DND-41 (cell line): ENCODE results near the gene SLC22A4.

ENCODE experiments used
- ATAC-seq: fragments of 200-7000 bp; cut with Tn5 transposase; 3 replicates; pipeline ENCODE4 v1.9.1; 2021; ENCODE audit warnings: low read depth; ENCODE audit not compliant: insufficient read depth
- DNase-seq: peaks from one replicate; pipeline ENCODE4 v3.0.0-alpha.2; 2020
- H2AFZ ChIP-seq: 2 replicates; pipeline ENCODE4 v1.6.0; 2012; ENCODE audit warnings: low read depth, low read length
- H3K27ac ChIP-seq: 2 replicates; pipeline ENCODE4 v1.5.1; 2012; ENCODE audit warnings: low read length, inconsistent platforms
- H3K27me3 ChIP-seq: fragments of 200-600 bp; sonication (generic); 2 replicates; pipeline ENCODE4 v1.6.0; 2012; ENCODE audit warnings: low read length, mild to moderate bottlenecking, inconsistent platforms; ENCODE audit not compliant: insufficient read depth, poor library complexity
- H3K36me3 ChIP-seq: 2 replicates; pipeline ENCODE4 v1.5.1; 2012; ENCODE audit warnings: low read length, inconsistent platforms; ENCODE audit not compliant: insufficient read depth
- H3K4me1 ChIP-seq: 2 replicates; pipeline ENCODE4 v1.5.1; 2012; ENCODE audit warnings: mild to moderate bottlenecking, low read length; ENCODE audit not compliant: insufficient read depth
- H3K4me2 ChIP-seq: 2 replicates; pipeline ENCODE4 v1.6.0; 2012; ENCODE audit warnings: mild to moderate bottlenecking, moderate library complexity, low read length, inconsistent platforms; ENCODE audit not compliant: insufficient read depth
- H3K4me3 ChIP-seq, 2 experiments: fragments of 200-600 bp in 1 of 2; shearing (Covaris generic) in 1 of 2; 2 replicates each; pipeline ENCODE4 v1.5.1; 2012 to 2016; ENCODE audit warnings: inconsistent platforms in 2 of 2, low read length in 2 of 2, mild to moderate bottlenecking in 2 of 2, low read depth in 1 of 2, moderate library complexity in 1 of 2
- H3K79me2 ChIP-seq: 2 replicates; pipeline ENCODE4 v1.6.0; 2012; ENCODE audit warnings: low read length, inconsistent platforms; ENCODE audit not compliant: insufficient read depth
- H3K9ac ChIP-seq: 2 replicates; pipeline ENCODE4 v1.6.0; 2012; ENCODE audit warnings: low read depth, mild to moderate bottlenecking, inconsistent platforms, low read length, moderate library complexity
- H3K9me3 ChIP-seq: 2 replicates; pipeline ENCODE4 v1.5.1; 2012; ENCODE audit warnings: low read length, moderate library complexity, mild to moderate bottlenecking, inconsistent platforms; ENCODE audit not compliant: insufficient read depth, severe bottlenecking
- H4K20me1 ChIP-seq: 2 replicates; pipeline ENCODE4 v1.6.0; 2012; ENCODE audit warnings: low read length; ENCODE audit not compliant: insufficient read depth
- EZH2 ChIP-seq: IDR thresholded peaks from 3 replicates; pipeline ENCODE4 v1.6.1; 2012; ENCODE audit warnings: borderline replicate concordance, low read depth, mild to moderate bottlenecking, moderate library complexity, low read length, inconsistent platforms; ENCODE audit not compliant: severe bottlenecking
- TF ChIP-seq, protein P1 (sequence below): IDR thresholded peaks from 2 replicates; pipeline ENCODE4 v1.5.1; 2012; ENCODE audit warnings: borderline replicate concordance, low read length, moderate library complexity, mild to moderate bottlenecking; ENCODE audit not compliant: poor library complexity, severe bottlenecking; ENCODE audit errors: extremely low read depth

The SLC22A4 gene

GRCh38 chr5:132274050-132274792, 20.0 kb upstream of the SLC22A4 start:
- no peak overlapping the region for H2AFZ ChIP-seq
- H3K36me3 ChIP-seq: no peaks in the 10 kb centered on the region
- H4K20me1 ChIP-seq: no peaks in the 10 kb centered on the region

GRCh38 chr5:132275367-132276220, 18.6 kb upstream of the SLC22A4 start:
- no peaks in the 10 kb centered on the region for H3K9me3 ChIP-seq
- DNase-seq (no peak), ATAC-seq (no peak)
- H3K36me3 ChIP-seq: no peaks in the 10 kb centered on the region
- peaks cover 4% of the 10 kb centered on the region for H3K27me3 ChIP-seq
- no peaks in the 10 kb centered on the region for H3K79me2 ChIP-seq
- H3K9ac ChIP-seq: no peak overlapping the region
- H4K20me1 ChIP-seq: no peaks in the 10 kb centered on the region
- H3K4me1 ChIP-seq: 0 out of 2 replicates have a peak, but pooled peaks cover 6% of the 10 kb centered on the region
- H3K27ac ChIP-seq: no peak overlapping the region
- no peak overlapping the region for H3K4me2 ChIP-seq
- no peak overlapping the region for H2AFZ ChIP-seq
- TF ChIP-seq, protein P1, sequence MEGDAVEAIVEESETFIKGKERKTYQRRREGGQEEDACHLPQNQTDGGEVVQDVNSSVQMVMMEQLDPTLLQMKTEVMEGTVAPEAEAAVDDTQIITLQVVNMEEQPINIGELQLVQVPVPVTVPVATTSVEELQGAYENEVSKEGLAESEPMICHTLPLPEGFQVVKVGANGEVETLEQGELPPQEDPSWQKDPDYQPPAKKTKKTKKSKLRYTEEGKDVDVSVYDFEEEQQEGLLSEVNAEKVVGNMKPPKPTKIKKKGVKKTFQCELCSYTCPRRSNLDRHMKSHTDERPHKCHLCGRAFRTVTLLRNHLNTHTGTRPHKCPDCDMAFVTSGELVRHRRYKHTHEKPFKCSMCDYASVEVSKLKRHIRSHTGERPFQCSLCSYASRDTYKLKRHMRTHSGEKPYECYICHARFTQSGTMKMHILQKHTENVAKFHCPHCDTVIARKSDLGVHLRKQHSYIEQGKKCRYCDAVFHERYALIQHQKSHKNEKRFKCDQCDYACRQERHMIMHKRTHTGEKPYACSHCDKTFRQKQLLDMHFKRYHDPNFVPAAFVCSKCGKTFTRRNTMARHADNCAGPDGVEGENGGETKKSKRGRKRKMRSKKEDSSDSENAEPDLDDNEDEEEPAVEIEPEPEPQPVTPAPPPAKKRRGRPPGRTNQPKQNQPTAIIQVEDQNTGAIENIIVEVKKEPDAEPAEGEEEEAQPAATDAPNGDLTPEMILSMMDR: no peak
- no peak for TF ChIP-seq EZH2
- H3K4me3 ChIP-seq: no peak overlapping the region

More at GRCh38 chr5:132274050-132274792, 20.0 kb upstream of the SLC22A4 start:
- Histone ChIP-seq H3K9me3 (no peaks in the 10 kb centered on the region), H3K4me2 (no peak overlapping the region), H3K27me3 (no peaks in the 10 kb centered on the region), H3K27ac (no peak overlapping the region), H3K4me1 (0 out of 2 replicates have a peak, but pooled peaks cover 6% of the 10 kb centered on the region), H3K4me3 (no peak overlapping the region), H3K79me2 (no peaks in the 10 kb centered on the region), H3K9ac (no peak overlapping the region)
- no peak for DNase-seq
- TF ChIP-seq, protein P1: no peak
- TF ChIP-seq EZH2: no peak
- no peak for ATAC-seq

DNA sequence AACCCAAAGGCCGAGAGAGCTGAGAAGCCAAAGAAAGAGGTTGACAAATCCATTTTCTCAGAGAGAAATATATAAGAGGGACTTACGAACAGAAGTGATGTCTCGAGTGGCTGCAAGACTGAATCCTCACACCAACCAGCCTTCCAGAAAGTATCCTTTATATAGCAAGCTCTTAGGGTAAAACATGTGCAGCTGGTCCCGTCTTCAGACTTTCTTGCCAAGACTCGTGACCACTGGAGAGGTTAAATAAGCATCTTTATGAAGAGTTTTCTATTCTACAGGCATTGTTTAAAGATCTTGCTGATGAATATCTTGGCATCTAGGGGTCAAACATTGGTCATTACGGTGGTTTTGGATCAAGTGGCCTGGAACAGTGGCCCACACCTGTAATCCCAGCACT, 16.9 kb upstream of the SLC22A4 start:
- no peak for DNase-seq
- Histone ChIP-seq H3K79me2 (no peaks in the 10 kb centered on the region), H3K36me3 (no peaks in the 10 kb centered on the region), H4K20me1 (no peaks in the 10 kb centered on the region), H3K9ac (no peak overlapping the region), H3K4me1 (0 out of 2 replicates have a peak, but pooled peaks cover 6% of the 10 kb centered on the region), H3K4me3 (no peak overlapping the region), H3K27ac (no peak overlapping the region), H3K27me3 (peaks cover 4% of the 10 kb centered on the region), H3K9me3 (no peaks in the 10 kb centered on the region), H2AFZ (no peak overlapping the region), H3K4me2 (no peak overlapping the region)
- TF ChIP-seq EZH2: no peak
- TF ChIP-seq, protein P1: no peak
- ATAC-seq: no peak
